IMR-90 (cell line): Measurements from ENCODE around the gene PCARE. TPM values are rescaled to one million over a fixed set of nuclear protein-coding genes. Genes with fewer than 3 reads are reported as not detected.

Source experiments
- ATAC-seq: fragments of 200-7000 bp; cut with Tn5 transposase; 2 replicates; pipeline ENCODE4 v1.9.1; 2020; ENCODE audit warnings: low read depth, mild to moderate bottlenecking, moderate library complexity
- BruUV-seq: library from RNA; stranded (reverse); fragments of 400-500 nt; replicated peaks from 2 replicates; lab custom pipeline; 2021; lab: Mats Ljungman, UMichigan
- CTCF ChIA-PET: fragments of 300-600 bp; formaldehyde crosslinking; extraction: SDS; loops from one replicate; lab custom pipeline; 2021; ENCODE audit warnings: antibody characterized with exemption; lab: Yijun Ruan, JAX
- POLR2A ChIA-PET: fragments of 300-600 bp; sonication (Branson Sonifier 250); formaldehyde crosslinking; loops from one replicate; lab custom pipeline; 2022; ENCODE audit warnings: antibody characterized with exemption; ENCODE audit not compliant: unreplicated experiment; lab: Charles Lee
- DNase-seq: peaks from one replicate; pipeline ENCODE4 v3.0.0; 2013
- H2AFZ ChIP-seq: replicated peaks from 2 replicates; pipeline ENCODE3; 2013; ENCODE audit warnings: low read length, mild to moderate bottlenecking; ENCODE audit not compliant: poor library complexity
- H2AK5ac ChIP-seq: 2 replicates; pipeline ENCODE4 v1.6.1; 2013; ENCODE audit warnings: low read depth, low read length, inconsistent platforms
- H2AK9ac ChIP-seq: replicated peaks from 2 replicates; pipeline ENCODE3; 2013; ENCODE audit warnings: mild to moderate bottlenecking, low read depth, low read length, moderate library complexity; ENCODE audit not compliant: poor library complexity
- H2BK120ac ChIP-seq: 2 replicates; pipeline ENCODE4 v1.6.1; 2013; ENCODE audit warnings: low read depth, low read length, inconsistent platforms
- H2BK15ac ChIP-seq: 3 replicates; pipeline ENCODE4 v1.6.1; 2013; ENCODE audit warnings: low read depth, low read length, inconsistent platforms
- H2BK20ac ChIP-seq: 2 replicates; pipeline ENCODE4 v1.6.1; 2013; ENCODE audit warnings: low read depth, mild to moderate bottlenecking, inconsistent platforms, low read length, moderate library complexity
- H2BK5ac ChIP-seq: 2 replicates; pipeline ENCODE4 v1.6.1; 2013; ENCODE audit warnings: mild to moderate bottlenecking, low read depth, low read length, inconsistent platforms; ENCODE audit not compliant: poor library complexity, severe bottlenecking
- H3K14ac ChIP-seq: replicated peaks from 2 replicates; pipeline ENCODE4 v1.6.1; 2013; ENCODE audit warnings: low read depth, low read length, inconsistent platforms
- H3K18ac ChIP-seq: 2 replicates; pipeline ENCODE4 v1.6.1; 2013; ENCODE audit warnings: low read depth, low read length, control low read depth
- H3K23ac ChIP-seq: 2 replicates; pipeline ENCODE4 v1.6.1; 2013; ENCODE audit warnings: low read depth, low read length, inconsistent platforms
- H3K27ac ChIP-seq: 2 replicates; pipeline ENCODE4 v1.5.1; 2013; ENCODE audit warnings: mild to moderate bottlenecking, control low read depth, low read length; ENCODE audit not compliant: insufficient read depth
- H3K27me3 ChIP-seq: 2 replicates; pipeline ENCODE4 v1.6.1; 2013; ENCODE audit warnings: low read length; ENCODE audit not compliant: control insufficient read depth, insufficient read depth
- H3K36me3 ChIP-seq: 2 replicates; pipeline ENCODE4 v1.6.1; 2013; ENCODE audit warnings: low read length, mixed read lengths; ENCODE audit not compliant: control insufficient read depth, insufficient read depth
- H3K4ac ChIP-seq: 2 replicates; pipeline ENCODE4 v1.6.1; 2013; ENCODE audit warnings: low read depth, low read length, inconsistent platforms
- H3K4me1 ChIP-seq: 2 replicates; pipeline ENCODE4 v1.6.1; 2013; ENCODE audit warnings: low read length, mixed read lengths; ENCODE audit not compliant: control insufficient read depth, insufficient read depth
- H3K4me2 ChIP-seq: 2 replicates; pipeline ENCODE4 v1.6.1; 2013; ENCODE audit warnings: low read depth, mild to moderate bottlenecking, control low read depth, low read length, moderate library complexity
- H3K4me3 ChIP-seq: 2 replicates; pipeline ENCODE4 v1.5.1; 2013; ENCODE audit warnings: low read depth, mild to moderate bottlenecking, control low read depth, low read length, moderate library complexity; ENCODE audit not compliant: insufficient read depth
- H3K56ac ChIP-seq: 2 replicates; pipeline ENCODE4 v1.6.1; 2013; ENCODE audit warnings: low read length, inconsistent platforms; ENCODE audit not compliant: insufficient read depth; ENCODE audit errors: extremely low read depth
- H3K79me1 ChIP-seq, 2 experiments: 2 replicates each; pipeline ENCODE4 v1.6.1; 2013; ENCODE audit warnings: low read length in 2 of 2, inconsistent platforms in 1 of 2, low read depth in 1 of 2
- H3K9ac ChIP-seq: 2 replicates; pipeline ENCODE4 v1.6.1; 2013; ENCODE audit warnings: low read depth, low read length, control low read depth
- H3K9me1 ChIP-seq: 2 replicates; pipeline ENCODE4 v1.6.1; 2013; ENCODE audit warnings: low read length, inconsistent platforms; ENCODE audit not compliant: insufficient read depth
- H3K9me3 ChIP-seq: 2 replicates; pipeline ENCODE4 v1.6.1; 2013; ENCODE audit warnings: low read length; ENCODE audit not compliant: control insufficient read depth, insufficient read depth
- H4K20me1 ChIP-seq: 2 replicates; pipeline ENCODE4 v1.6.1; 2013; ENCODE audit warnings: low read length, inconsistent platforms; ENCODE audit not compliant: insufficient read depth
- H4K5ac ChIP-seq: 2 replicates; pipeline ENCODE4 v1.6.1; 2013; ENCODE audit warnings: mild to moderate bottlenecking, low read depth, low read length, control low read depth
- H4K8ac ChIP-seq, 2 experiments: 2 replicates each; pipeline ENCODE4 v1.6.1; 2013; ENCODE audit warnings: low read depth in 2 of 2, low read length in 2 of 2, control low read depth in 1 of 2, inconsistent platforms in 1 of 2
- H4K91ac ChIP-seq: 2 replicates; pipeline ENCODE4 v1.6.1; 2013; ENCODE audit warnings: low read depth, low read length, inconsistent platforms; ENCODE audit not compliant: insufficient read depth
- BHLHE40 ChIP-seq: fragments of 150-350 bp; IDR thresholded peaks from 2 replicates; pipeline ENCODE4 v1.6.1; 2016; ENCODE audit warnings: mild to moderate bottlenecking, low read depth, low read length
- CEBPB ChIP-seq: IDR thresholded peaks from 2 replicates; pipeline ENCODE4 v1.6.1; 2012; ENCODE audit warnings: low read depth, low read length, improper control_type of control experiment
- CHD1 ChIP-seq: IDR thresholded peaks from 2 replicates; pipeline ENCODE4 v1.6.1; 2012; ENCODE audit warnings: low read depth, low read length, improper control_type of control experiment
- ELK1 ChIP-seq: fragments of 150-350 bp; IDR thresholded peaks from 2 replicates; pipeline ENCODE4 v1.6.1; 2016; ENCODE audit warnings: low read depth, mild to moderate bottlenecking, low read length, moderate library complexity, borderline replicate concordance
- FOS ChIP-seq: fragments of 150-350 bp; IDR thresholded peaks from 2 replicates; pipeline ENCODE4 v1.6.1; 2016; ENCODE audit warnings: low read depth, low read length
- MAFK ChIP-seq: IDR thresholded peaks from 2 replicates; pipeline ENCODE4 v1.6.1; 2012; ENCODE audit warnings: low read depth, low read length, improper control_type of control experiment
- MAZ ChIP-seq: IDR thresholded peaks from 2 replicates; pipeline ENCODE4 v1.6.1; 2012; ENCODE audit warnings: low read depth, mild to moderate bottlenecking, low read length, improper control_type of control experiment, moderate library complexity, borderline replicate concordance
- MXI1 ChIP-seq: IDR thresholded peaks from 2 replicates; pipeline ENCODE4 v1.6.1; 2012; ENCODE audit warnings: low read depth, mild to moderate bottlenecking, low read length, moderate library complexity, borderline replicate concordance
- NFE2L2 ChIP-seq: fragments of 150-350 bp; IDR thresholded peaks from 2 replicates; pipeline ENCODE4 v1.6.1; 2016; ENCODE audit warnings: low read depth, mild to moderate bottlenecking, low read length
- POLR2A ChIP-seq: IDR thresholded peaks from 2 replicates; pipeline ENCODE4 v1.6.1; 2012; ENCODE audit warnings: mild to moderate bottlenecking, low read depth, low read length
- RAD21 ChIP-seq: IDR thresholded peaks from 2 replicates; pipeline ENCODE4 v1.6.1; 2012; ENCODE audit warnings: low read length, improper control_type of control experiment
- RCOR1 ChIP-seq: IDR thresholded peaks from 2 replicates; pipeline ENCODE4 v1.6.1; 2012; ENCODE audit warnings: mild to moderate bottlenecking, low read length, improper control_type of control experiment; ENCODE audit not compliant: insufficient replicate concordance
- RFX5 ChIP-seq: IDR thresholded peaks from 2 replicates; pipeline ENCODE4 v1.8.0; 2012; ENCODE audit warnings: low read depth, mild to moderate bottlenecking, low read length, moderate library complexity
- SMC3 ChIP-seq: fragments of 150-350 bp; IDR thresholded peaks from 2 replicates; pipeline ENCODE4 v1.6.1; 2016; ENCODE audit warnings: low read depth, mild to moderate bottlenecking, antibody characterized with exemption, low read length, moderate library complexity
- USF2 ChIP-seq: fragments of 150-350 bp; IDR thresholded peaks from 2 replicates; pipeline ENCODE4 v1.6.1; 2017; ENCODE audit warnings: mild to moderate bottlenecking, antibody characterized with exemption, low read length, low read depth
- WGBS, 2 experiments: methylation state at CpG; one replicate each; pipeline versions ENCODE4 v1.1.5 to v1.1.7; 2013; ENCODE audit warnings: missing lambda C conversion rate in 2 of 2; ENCODE audit not compliant: insufficient read length in 1 of 2; ENCODE audit errors: extremely low coverage in 2 of 2; 5-methylcytosine and 5-hydroxymethylcytosine counted together
- dilution Hi-C: fragments of 300-500 bp; cut with HindIII; formaldehyde crosslinking; loops from one replicate; pipeline ENCODE4 v1.14.3; 2018; ENCODE audit warnings: low sequenced_read_pairs; ENCODE audit not compliant: unreplicated experiment
- in situ Hi-C: fragments of 300-500 bp; cut with MboI; formaldehyde crosslinking; loops from 3 replicates; pipeline ENCODE4 v1.14.3; 2019; ENCODE audit warnings: low sequenced_read_pairs, inconsistent platforms, mixed read lengths
- intact Hi-C: fragments of 100-400 bp; cut with micrococcal nuclease; formaldehyde crosslinking; loops from 2 replicates; pipeline ENCODE4 v1.10.0; 2022
- polyA plus RNA-seq, 3 experiments: library from polyadenylated mRNA; depleted of rRNA; stranded (reverse); fragments of >200 nt; gene quantifications; 2 replicates each; pipeline ENCODE4 v1.2.3, GENCODE V29; 2012; ENCODE audit warnings: low replicate concordance in 1 of 3
- total RNA-seq: library from RNA; depleted of rRNA; stranded (reverse); fragments of >200 nt; gene quantifications from 2 replicates; pipeline ENCODE4 v1.2.3, GENCODE V29; 2012
- TF ChIP-seq, protein P1 (sequence below): conservative IDR thresholded peaks from 2 replicates; pipeline ENCODE4 v1.5.1; 2012; ENCODE audit warnings: mild to moderate bottlenecking, low read depth, low read length, improper control_type of control experiment

The PCARE gene
- total and polyA plus RNA-seq, 2 of the 4 experiments (the other 2 are of a cell fraction), result not detected

DNA sequence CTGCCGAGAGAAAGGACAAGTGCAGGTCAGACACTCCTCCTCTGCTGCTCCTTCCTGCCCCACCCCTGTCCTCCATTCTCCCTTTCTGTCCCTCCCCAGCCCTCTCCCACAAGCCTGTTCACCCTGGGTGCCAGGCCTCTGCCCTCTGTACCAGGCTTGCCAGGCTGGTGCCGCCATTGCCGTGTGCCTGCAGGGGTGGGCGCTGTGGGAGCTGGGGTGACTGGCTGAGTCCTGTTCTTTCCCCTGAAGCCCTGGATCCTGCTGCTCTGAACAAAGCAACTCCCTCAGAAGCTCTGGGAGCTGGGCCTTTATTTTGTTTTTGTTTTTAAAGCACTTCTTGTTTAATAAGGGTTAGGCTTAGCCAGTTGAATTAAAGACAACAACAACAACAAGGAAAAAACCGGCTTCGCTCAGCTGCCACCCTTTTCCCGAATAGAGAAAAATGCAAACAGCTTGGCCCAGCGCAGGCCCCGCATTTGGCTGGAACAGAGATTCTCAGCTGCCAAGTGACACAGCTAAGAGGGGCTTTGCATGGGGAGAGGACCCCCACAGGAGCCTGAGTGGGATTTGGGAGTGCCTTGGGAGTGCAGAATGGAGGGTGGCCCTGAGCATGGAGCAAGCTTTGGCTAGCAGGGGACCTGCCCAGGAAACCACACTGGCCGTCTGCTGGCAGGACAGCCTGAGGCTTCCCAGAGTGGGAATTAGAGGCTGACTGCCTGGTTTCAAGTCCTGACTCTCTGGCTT is 9.1 kb downstream of the PCARE start:
- BruUV-seq, result no TSS peak
- H4K5ac ChIP-seq, result no peak overlapping the region
- no peak overlapping the region for H2AK9ac ChIP-seq
- no peak overlapping the region for H2BK15ac ChIP-seq
- peak overlapping the region; percentile 29 for H2AFZ ChIP-seq
- no peaks in the 10 kb centered on the region for H4K20me1 ChIP-seq
- no peaks in the 10 kb centered on the region for H3K36me3 ChIP-seq
- ChIA-PET POLR2A (no interaction called here), CTCF (no interaction called here)
- H4K91ac ChIP-seq, result no peak overlapping the region
- H3K9me1 ChIP-seq, result no peaks in the 10 kb centered on the region
- dilution Hi-C loops, result no loop called here
- H3K4ac ChIP-seq, result no peak overlapping the region
- no peak overlapping the region for H3K14ac ChIP-seq
- H3K4me2 ChIP-seq, result no peak overlapping the region
- ATAC-seq (no peak), DNase-seq (no peak)
- no CpG with 5 or more reads among the region's 10 CpGs for WGBS, 2 experiments
- H2BK120ac ChIP-seq, result no peak overlapping the region
- no peak overlapping the region for H3K56ac ChIP-seq
- TF ChIP-seq NFE2L2, result no peak
- no peak for TF ChIP-seq CEBPB
- TF ChIP-seq, protein P1, sequence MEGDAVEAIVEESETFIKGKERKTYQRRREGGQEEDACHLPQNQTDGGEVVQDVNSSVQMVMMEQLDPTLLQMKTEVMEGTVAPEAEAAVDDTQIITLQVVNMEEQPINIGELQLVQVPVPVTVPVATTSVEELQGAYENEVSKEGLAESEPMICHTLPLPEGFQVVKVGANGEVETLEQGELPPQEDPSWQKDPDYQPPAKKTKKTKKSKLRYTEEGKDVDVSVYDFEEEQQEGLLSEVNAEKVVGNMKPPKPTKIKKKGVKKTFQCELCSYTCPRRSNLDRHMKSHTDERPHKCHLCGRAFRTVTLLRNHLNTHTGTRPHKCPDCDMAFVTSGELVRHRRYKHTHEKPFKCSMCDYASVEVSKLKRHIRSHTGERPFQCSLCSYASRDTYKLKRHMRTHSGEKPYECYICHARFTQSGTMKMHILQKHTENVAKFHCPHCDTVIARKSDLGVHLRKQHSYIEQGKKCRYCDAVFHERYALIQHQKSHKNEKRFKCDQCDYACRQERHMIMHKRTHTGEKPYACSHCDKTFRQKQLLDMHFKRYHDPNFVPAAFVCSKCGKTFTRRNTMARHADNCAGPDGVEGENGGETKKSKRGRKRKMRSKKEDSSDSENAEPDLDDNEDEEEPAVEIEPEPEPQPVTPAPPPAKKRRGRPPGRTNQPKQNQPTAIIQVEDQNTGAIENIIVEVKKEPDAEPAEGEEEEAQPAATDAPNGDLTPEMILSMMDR, result no peak
- no peak for TF ChIP-seq FOS
- no peak for TF ChIP-seq RCOR1
- TF ChIP-seq POLR2A, result no peak
- TF ChIP-seq MAZ, result no peak
- no peak for TF ChIP-seq USF2
- TF ChIP-seq MAFK, result no peak
- no peak for TF ChIP-seq SMC3
- no peak for TF ChIP-seq BHLHE40
- TF ChIP-seq MXI1, result no peak
- no peak for TF ChIP-seq CHD1
- TF ChIP-seq RFX5, result no peak
- no peak for TF ChIP-seq RAD21
- TF ChIP-seq ELK1, result no peak
- H4K8ac ChIP-seq, result no peak overlapping the region
- no peak overlapping the region for H3K9ac ChIP-seq
- in situ Hi-C loops, result no loop called here
- H3K9me3 ChIP-seq, result no peaks in the 10 kb centered on the region
- no peak overlapping the region for H3K4me3 ChIP-seq
- H2BK20ac ChIP-seq, result no peak overlapping the region
- H3K4me1 ChIP-seq, result peaks cover 7% of the 10 kb centered on the region; the same call in 1 of the 2 replicates
- no peak overlapping the region for H2AK5ac ChIP-seq
- no peak overlapping the region for H3K18ac ChIP-seq
- H2BK5ac ChIP-seq, result no peak overlapping the region
- no peak overlapping the region for H3K27ac ChIP-seq
- H3K79me1 ChIP-seq, result no peaks in the 10 kb centered on the region
- H3K27me3 ChIP-seq, result peaks cover 5% of the 10 kb centered on the region
- intact Hi-C loops, result no loop called here
- no peak overlapping the region for H3K23ac ChIP-seq
